GM23338 (cell line): ENCODE results near the gene RASSF4. TPM values are rescaled to one million over a fixed set of nuclear protein-coding genes. Genes with fewer than 3 reads are reported as not detected.
A peak's percentile ranks its signal among the peaks of the same experiment; 100 is the strongest.

Experiments
- ATAC-seq: fragments of 200-7000 bp; cut with Tn5 transposase; 3 replicates; pipeline ENCODE4 v1.9.1; 2020
- DNase-seq: peaks from one replicate; pipeline ENCODE4 v3.0.0-alpha.2; 2015; ENCODE audit warnings: low spot score
- H2AFZ ChIP-seq: fragments of 200-600 bp; sonication (generic); 2 replicates; pipeline ENCODE4 v1.8.0; 2016; ENCODE audit warnings: antibody characterized with exemption, mild to moderate bottlenecking, moderate library complexity
- H3F3A ChIP-seq: fragments of 200-600 bp; sonication (generic); replicated peaks from 2 replicates; pipeline ENCODE4 v1.8.0; 2017; ENCODE audit warnings: antibody characterized with exemption, mixed run types, low read depth
- H3K27ac ChIP-seq: fragments of 200-600 bp; sonication (generic); 2 replicates; pipeline ENCODE4 v1.6.1; 2016; ENCODE audit warnings: low read depth
- H3K27me3 ChIP-seq: fragments of 200-600 bp; sonication (generic); 2 replicates; pipeline ENCODE4 v1.8.0; 2016; ENCODE audit warnings: mild to moderate bottlenecking, mixed run types, moderate library complexity; ENCODE audit not compliant: insufficient read depth
- H3K36me3 ChIP-seq: fragments of 200-600 bp; sonication (generic); 2 replicates; pipeline ENCODE4 v1.8.0; 2016; ENCODE audit warnings: mild to moderate bottlenecking; ENCODE audit not compliant: insufficient read depth
- H3K4me1 ChIP-seq: fragments of 200-600 bp; sonication (generic); 2 replicates; pipeline ENCODE4 v1.8.0; 2016; ENCODE audit warnings: mild to moderate bottlenecking, moderate library complexity; ENCODE audit not compliant: insufficient read depth
- H3K4me2 ChIP-seq: fragments of 200-600 bp; sonication (generic); 2 replicates; pipeline ENCODE4 v1.7.1; 2017; ENCODE audit warnings: mixed run types
- H3K4me3 ChIP-seq: fragments of 200-600 bp; sonication (generic); 2 replicates; pipeline ENCODE4 v1.6.1; 2016; ENCODE audit warnings: mixed run types
- H3K79me2 ChIP-seq: fragments of 200-600 bp; sonication (generic); replicated peaks from 2 replicates; pipeline ENCODE4 v1.8.0; 2017; ENCODE audit warnings: mild to moderate bottlenecking; ENCODE audit not compliant: insufficient read depth
- H3K9me2 ChIP-seq: fragments of 200-600 bp; sonication (generic); 2 replicates; pipeline ENCODE4 v1.8.0; 2017; ENCODE audit not compliant: insufficient read depth
- H4K20me1 ChIP-seq: fragments of 200-600 bp; sonication (generic); replicated peaks from 2 replicates; pipeline ENCODE4 v1.8.0; 2017; ENCODE audit warnings: mild to moderate bottlenecking; ENCODE audit not compliant: insufficient read depth
- H3K27ac Mint-ChIP-seq: 2 replicates; pipeline ENCODE4 v1.8.0; 2020; ENCODE audit warnings: inconsistent platforms, mild to moderate bottlenecking, moderate library complexity, mixed read lengths
- H3K27me3 Mint-ChIP-seq: 3 replicates; pipeline ENCODE4 v1.8.0; 2022; ENCODE audit warnings: low read depth, mild to moderate bottlenecking, moderate library complexity, mixed read lengths, inconsistent platforms; ENCODE audit not compliant: insufficient read depth, poor library complexity
- H3K36me3 Mint-ChIP-seq: 3 replicates; pipeline ENCODE4 v1.8.0; 2021; ENCODE audit warnings: low read depth, mild to moderate bottlenecking, inconsistent platforms, moderate library complexity, mixed read lengths
- H3K4me1 Mint-ChIP-seq: 3 replicates; pipeline ENCODE4 v1.8.0; 2020; ENCODE audit warnings: mild to moderate bottlenecking, inconsistent platforms, mixed read lengths
- H3K4me3 Mint-ChIP-seq: 3 replicates; pipeline ENCODE4 v1.8.0; 2021; ENCODE audit warnings: moderate library complexity, mild to moderate bottlenecking, inconsistent platforms, mixed read lengths
- H3K9me3 Mint-ChIP-seq: 3 replicates; pipeline ENCODE4 v1.8.0; 2020; ENCODE audit warnings: moderate library complexity, mild to moderate bottlenecking, inconsistent platforms, mixed read lengths
- CREB1 ChIP-seq: fragments of 250-450 bp; sonication (Bioruptor Pico); IDR thresholded peaks from 2 replicates; pipeline ENCODE4 v1.5.0; 2020; ENCODE audit warnings: low read depth, mild to moderate bottlenecking, moderate library complexity
- EZH2phosphoT487 ChIP-seq: fragments of 200-600 bp; sonication (generic); IDR thresholded peaks from one replicate; pipeline ENCODE4 v1.8.1; 2018; ENCODE audit warnings: antibody characterized with exemption; ENCODE audit not compliant: unreplicated experiment
- NANOG ChIP-seq: IDR thresholded peaks from 2 replicates; pipeline ENCODE4 v1.6.1; 2016; ENCODE audit warnings: antibody characterized with exemption, borderline replicate concordance
- POLR2AphosphoS5 ChIP-seq: IDR thresholded peaks from 2 replicates; pipeline ENCODE4 v1.6.1; 2016; ENCODE audit warnings: antibody characterized with exemption, low read depth
- STAT1 ChIP-seq: IDR thresholded peaks from one replicate; pipeline ENCODE4 v1.6.1; 2016; ENCODE audit warnings: antibody characterized with exemption; ENCODE audit not compliant: unreplicated experiment
- ZNF114 ChIP-seq: fragments of 250-450 bp; sonication (Bioruptor Pico); IDR thresholded peaks from 2 replicates; pipeline ENCODE4 v1.5.0; 2020; ENCODE audit warnings: mild to moderate bottlenecking, moderate library complexity
- polyA plus RNA-seq: library from polyadenylated mRNA; unstranded; fragments of >200 nt; fragmentation: Nextera tagmentation; extraction: Ambion mirVana; gene quantifications from 2 replicates; pipeline ENCODE4 v1.2.1, GENCODE V29; 2016
- total RNA-seq: library from RNA; depleted of rRNA; stranded (reverse); fragments of >200 nt; shearing (Covaris generic); gene quantifications from 2 replicates; pipeline ENCODE4 v1.2.3, GENCODE V29; 2014
- TF ChIP-seq, protein P1 (sequence below): IDR thresholded peaks from 2 replicates; pipeline ENCODE4 v1.6.1; 2016; ENCODE audit warnings: antibody characterized with exemption
- TF ChIP-seq, protein P2 (sequence below), 2 experiments: fragments of 200-600 bp in 1 of 2; sonication (generic) in 1 of 2; conservative IDR thresholded peaks; 2 replicates each; pipeline versions ENCODE4 v1.5.1 to v1.6.1; 2016 to 2017; ENCODE audit warnings: antibody characterized with exemption in 2 of 2, low read depth in 2 of 2, mild to moderate bottlenecking in 2 of 2, moderate library complexity in 1 of 2

Gene RASSF4
- total and polyA plus RNA-seq, 2 experiments from 2014 or later: 12.4 to 13.6 TPM

DNA sequence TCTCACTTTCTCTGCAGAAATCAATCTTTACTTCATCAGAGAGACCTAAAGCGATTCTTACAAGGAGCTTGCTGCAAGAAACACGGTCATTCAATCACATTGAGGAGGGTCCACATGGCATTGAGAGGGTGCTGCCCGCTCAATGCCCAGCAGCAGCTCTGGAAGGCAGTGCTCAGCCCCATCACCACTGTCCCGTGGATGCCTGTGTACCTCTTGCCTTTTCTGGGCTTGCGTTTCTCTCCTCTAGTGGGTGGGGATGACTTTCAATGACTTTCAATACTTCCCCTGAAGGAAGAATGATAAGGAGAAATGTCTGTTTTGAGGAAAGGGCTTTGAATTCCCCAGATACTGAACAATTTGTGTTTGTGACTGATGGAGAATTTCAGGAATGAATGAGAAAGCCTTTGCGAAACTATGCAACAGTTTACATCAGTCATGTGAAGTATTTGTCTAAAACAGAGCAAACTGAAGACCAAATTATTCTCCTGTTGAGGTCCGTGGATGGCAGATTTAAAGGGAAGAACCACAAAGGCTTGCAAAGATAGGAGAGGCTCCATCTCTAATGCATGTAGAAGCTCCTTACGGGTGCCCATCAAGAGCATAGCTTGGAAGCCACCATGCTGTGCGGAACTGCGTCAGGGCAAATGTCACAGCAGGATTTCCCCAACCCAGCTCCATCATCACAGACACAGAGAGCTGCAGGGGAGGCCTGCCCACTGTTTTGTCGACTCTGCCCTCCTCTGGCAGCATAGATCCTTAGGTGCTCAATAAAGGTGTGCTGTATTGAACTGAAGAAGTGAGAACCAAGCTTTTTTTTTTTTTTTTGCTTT is 34.5 kb downstream of the RASSF4 start:
- ATAC-seq: peak; percentile 7; the same call in 2 of the 3 replicates
- 0 out of 2 replicates have a peak overlapping the region, but pooled peaks have one; percentile 81 for H3K27ac Mint-ChIP-seq

GRCh38 chr10:44994752-44995530 is 35.3 kb downstream of the RASSF4 start:
- no peaks in the 10 kb centered on the region for H3K27me3 ChIP-seq
- no peak overlapping the region for H3K4me2 ChIP-seq
- H3K4me3 ChIP-seq: no peak overlapping the region
- H3K9me2 ChIP-seq: no peaks in the 10 kb centered on the region
- Mint-ChIP-seq H3K36me3 (peaks cover 3% of the 10 kb centered on the region; the same call in 1 of the 3 replicates), H3K27ac (no peak overlapping the region), H3K27me3 (peaks cover 8% of the 10 kb centered on the region), H3K9me3 (peaks cover 3% of the 10 kb centered on the region; the same call in 1 of the 3 replicates), H3K4me1 (peaks cover 50% of the 10 kb centered on the region), H3K4me3 (no peak overlapping the region)
- ATAC-seq: no peak
- H2AFZ ChIP-seq: no peak overlapping the region
- no peaks in the 10 kb centered on the region for H3K36me3 ChIP-seq
- DNase-seq: no peak
- no peaks in the 10 kb centered on the region for H3K79me2 ChIP-seq
- H3K27ac ChIP-seq: no peak overlapping the region
- 0 out of 2 replicates have a peak, but pooled peaks cover 7% of the 10 kb centered on the region for H3F3A ChIP-seq
- H3K4me1 ChIP-seq: peaks cover 22% of the 10 kb centered on the region
- no peaks in the 10 kb centered on the region for H4K20me1 ChIP-seq
- TF ChIP-seq POLR2AphosphoS5 (no peak), NANOG (no peak), ZNF114 (no peak), CREB1 (CRISPR knock-in tag) (no peak), STAT1 (no peak), EZH2phosphoT487 (no peak)
- TF ChIP-seq, protein P1, sequence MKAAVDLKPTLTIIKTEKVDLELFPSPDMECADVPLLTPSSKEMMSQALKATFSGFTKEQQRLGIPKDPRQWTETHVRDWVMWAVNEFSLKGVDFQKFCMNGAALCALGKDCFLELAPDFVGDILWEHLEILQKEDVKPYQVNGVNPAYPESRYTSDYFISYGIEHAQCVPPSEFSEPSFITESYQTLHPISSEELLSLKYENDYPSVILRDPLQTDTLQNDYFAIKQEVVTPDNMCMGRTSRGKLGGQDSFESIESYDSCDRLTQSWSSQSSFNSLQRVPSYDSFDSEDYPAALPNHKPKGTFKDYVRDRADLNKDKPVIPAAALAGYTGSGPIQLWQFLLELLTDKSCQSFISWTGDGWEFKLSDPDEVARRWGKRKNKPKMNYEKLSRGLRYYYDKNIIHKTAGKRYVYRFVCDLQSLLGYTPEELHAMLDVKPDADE: no peak
- TF ChIP-seq, protein P2, sequence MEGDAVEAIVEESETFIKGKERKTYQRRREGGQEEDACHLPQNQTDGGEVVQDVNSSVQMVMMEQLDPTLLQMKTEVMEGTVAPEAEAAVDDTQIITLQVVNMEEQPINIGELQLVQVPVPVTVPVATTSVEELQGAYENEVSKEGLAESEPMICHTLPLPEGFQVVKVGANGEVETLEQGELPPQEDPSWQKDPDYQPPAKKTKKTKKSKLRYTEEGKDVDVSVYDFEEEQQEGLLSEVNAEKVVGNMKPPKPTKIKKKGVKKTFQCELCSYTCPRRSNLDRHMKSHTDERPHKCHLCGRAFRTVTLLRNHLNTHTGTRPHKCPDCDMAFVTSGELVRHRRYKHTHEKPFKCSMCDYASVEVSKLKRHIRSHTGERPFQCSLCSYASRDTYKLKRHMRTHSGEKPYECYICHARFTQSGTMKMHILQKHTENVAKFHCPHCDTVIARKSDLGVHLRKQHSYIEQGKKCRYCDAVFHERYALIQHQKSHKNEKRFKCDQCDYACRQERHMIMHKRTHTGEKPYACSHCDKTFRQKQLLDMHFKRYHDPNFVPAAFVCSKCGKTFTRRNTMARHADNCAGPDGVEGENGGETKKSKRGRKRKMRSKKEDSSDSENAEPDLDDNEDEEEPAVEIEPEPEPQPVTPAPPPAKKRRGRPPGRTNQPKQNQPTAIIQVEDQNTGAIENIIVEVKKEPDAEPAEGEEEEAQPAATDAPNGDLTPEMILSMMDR (conservative IDR thresholded peaks at IDR 0.05; ENCODE audit: low read depth in 2 of 2): no peak

More for the DNA sequence above, 34.5 kb downstream of the RASSF4 start:
- Histone ChIP-seq H2AFZ (no peak overlapping the region), H3K4me2 (no peak overlapping the region), H3K27ac (no peak overlapping the region), H3K9me2 (no peaks in the 10 kb centered on the region), H3K4me1 (peaks cover 30% of the 10 kb centered on the region), H3K4me3 (no peak overlapping the region), H3K36me3 (no peaks in the 10 kb centered on the region), H4K20me1 (no peaks in the 10 kb centered on the region), H3K79me2 (no peaks in the 10 kb centered on the region), H3K27me3 (no peaks in the 10 kb centered on the region), H3F3A (0 out of 2 replicates have a peak, but pooled peaks cover 7% of the 10 kb centered on the region)
- peaks cover 51% of the 10 kb centered on the region for H3K4me1 Mint-ChIP-seq
- TF ChIP-seq EZH2phosphoT487: no peak
- TF ChIP-seq, protein P2 (conservative IDR thresholded peaks at IDR 0.05; ENCODE audit: low read depth in 2 of 2): peak in 1 of 2 experiments; percentile 37; a peak in 2 of 4 replicates
- H3K9me3 Mint-ChIP-seq: no peaks in the 10 kb centered on the region
- H3K36me3 Mint-ChIP-seq: peaks cover 9% of the 10 kb centered on the region; the same call in 2 of the 3 replicates
- DNase-seq: no peak
- peaks cover 8% of the 10 kb centered on the region for H3K27me3 Mint-ChIP-seq
- no peak overlapping the region for H3K4me3 Mint-ChIP-seq
